ENCODE measurements around the gene CAPN1.

The CAPN1 gene

DNA sequence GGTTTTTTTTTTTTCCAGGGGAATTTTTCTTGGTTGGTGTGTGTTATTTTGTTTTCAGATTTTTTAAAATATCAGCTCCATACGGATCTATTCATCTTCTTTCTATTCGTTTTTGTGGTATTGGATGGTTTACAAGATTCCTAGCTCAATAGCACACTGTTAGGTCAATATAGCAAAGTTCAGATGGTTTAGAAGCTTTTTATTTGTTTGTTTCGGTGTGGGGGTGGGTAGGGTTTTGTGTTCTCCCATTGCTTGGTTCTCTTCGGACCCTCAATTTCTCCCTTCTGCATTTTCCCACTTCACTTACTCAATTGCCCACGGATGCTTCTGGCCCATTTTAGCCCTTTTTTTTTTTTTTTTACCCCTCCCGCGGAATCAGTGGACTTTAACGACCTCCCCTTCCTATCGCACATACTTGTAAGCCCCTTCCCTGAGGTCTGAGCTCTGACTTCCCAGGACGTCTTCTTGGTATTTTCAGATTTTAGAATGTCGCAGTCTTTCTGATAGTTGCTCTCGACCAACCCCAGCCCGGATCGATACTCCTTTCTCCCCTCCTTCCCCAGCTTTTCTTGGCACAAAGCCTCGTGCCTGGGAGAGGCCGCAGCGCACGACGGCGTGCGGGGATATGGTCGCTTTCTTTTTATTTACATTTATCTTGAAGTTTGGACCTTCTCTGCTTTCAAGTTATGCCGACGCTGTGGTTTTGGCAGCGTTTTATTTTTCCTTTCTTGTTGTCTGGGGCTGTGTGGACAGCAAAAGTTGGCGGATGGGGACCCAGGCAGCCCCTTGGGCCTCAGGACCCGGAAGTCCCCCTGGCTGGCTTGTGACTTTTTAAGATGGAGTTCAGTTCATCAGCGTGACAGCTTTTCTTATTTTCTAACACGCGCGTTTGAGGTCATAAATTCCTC lies 16.1 kb upstream of the CAPN1 start:
- H3K4me3 ChIP-seq (ENCODE audit: low read depth, low read length) = no peak overlapping the region
- H3K36me3 ChIP-seq (replicated peaks) = no peaks in the 10 kb centered on the region
- no peaks in the 10 kb centered on the region for H3K27me3 ChIP-seq (replicated peaks)
- H3K27ac ChIP-seq = no peak overlapping the region
- TF ChIP-seq, protein P1, sequence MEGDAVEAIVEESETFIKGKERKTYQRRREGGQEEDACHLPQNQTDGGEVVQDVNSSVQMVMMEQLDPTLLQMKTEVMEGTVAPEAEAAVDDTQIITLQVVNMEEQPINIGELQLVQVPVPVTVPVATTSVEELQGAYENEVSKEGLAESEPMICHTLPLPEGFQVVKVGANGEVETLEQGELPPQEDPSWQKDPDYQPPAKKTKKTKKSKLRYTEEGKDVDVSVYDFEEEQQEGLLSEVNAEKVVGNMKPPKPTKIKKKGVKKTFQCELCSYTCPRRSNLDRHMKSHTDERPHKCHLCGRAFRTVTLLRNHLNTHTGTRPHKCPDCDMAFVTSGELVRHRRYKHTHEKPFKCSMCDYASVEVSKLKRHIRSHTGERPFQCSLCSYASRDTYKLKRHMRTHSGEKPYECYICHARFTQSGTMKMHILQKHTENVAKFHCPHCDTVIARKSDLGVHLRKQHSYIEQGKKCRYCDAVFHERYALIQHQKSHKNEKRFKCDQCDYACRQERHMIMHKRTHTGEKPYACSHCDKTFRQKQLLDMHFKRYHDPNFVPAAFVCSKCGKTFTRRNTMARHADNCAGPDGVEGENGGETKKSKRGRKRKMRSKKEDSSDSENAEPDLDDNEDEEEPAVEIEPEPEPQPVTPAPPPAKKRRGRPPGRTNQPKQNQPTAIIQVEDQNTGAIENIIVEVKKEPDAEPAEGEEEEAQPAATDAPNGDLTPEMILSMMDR (IDR thresholded peaks at IDR 0.05; ENCODE audit: low read depth, low read length, missing control alignments) = no peak
- in situ Hi-C loops (cut with HindIII; ENCODE audit: low pct_ligation_motif_present, low sequenced_read_pairs) = no loop called here
- DNase-seq = no peak

DNA sequence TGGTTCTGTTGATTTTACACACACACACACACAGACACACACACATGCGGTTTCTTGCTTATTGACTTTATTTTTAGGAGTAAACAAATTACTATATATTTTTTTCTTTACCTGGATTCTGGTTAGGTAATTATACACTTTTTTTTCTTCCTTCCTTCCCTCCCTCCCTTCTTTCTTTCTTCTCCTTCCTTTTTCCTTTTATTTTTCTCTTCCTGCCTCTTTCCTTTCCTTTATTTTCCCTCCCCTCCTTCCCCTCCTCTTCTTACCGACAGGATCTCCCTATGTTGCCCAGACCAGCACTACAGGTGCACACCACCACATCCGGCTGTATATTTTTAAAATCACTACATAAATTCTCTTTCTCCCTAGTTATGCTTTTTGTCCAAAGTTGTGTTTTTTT lies 14.8 kb upstream of the CAPN1 start:
- in situ Hi-C loops (cut with HindIII; ENCODE audit: low pct_ligation_motif_present, low sequenced_read_pairs) = no loop called here
- TF ChIP-seq, protein P1 (IDR thresholded peaks at IDR 0.05; ENCODE audit: low read depth, low read length, missing control alignments) = no peak
- H3K4me3 ChIP-seq (ENCODE audit: low read depth, low read length) = no peak overlapping the region

DNA sequence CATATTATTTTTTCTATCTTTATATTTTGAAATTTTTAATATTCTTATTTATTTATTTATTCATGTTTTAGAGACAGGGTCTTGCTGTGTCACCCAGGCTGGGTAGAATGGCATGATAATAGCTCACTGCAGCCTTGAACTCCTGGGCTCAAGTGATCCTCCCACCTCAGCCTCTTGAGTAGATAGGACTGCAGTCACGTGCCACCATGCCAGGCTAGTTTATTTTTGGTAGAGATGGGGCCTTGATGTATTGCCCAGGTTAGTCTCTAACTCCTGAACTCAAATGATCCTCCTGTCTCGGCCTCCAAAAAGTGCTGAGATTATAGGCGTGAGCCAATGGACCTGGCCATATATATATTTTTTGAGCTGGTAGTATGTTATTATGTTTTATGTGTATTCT lies 14.1 kb upstream of the CAPN1 start:
- TF ChIP-seq, protein P1 (IDR thresholded peaks at IDR 0.05; ENCODE audit: low read depth, low read length, missing control alignments) = no peak
- DNase-seq = no peak
- in situ Hi-C loops (cut with HindIII; ENCODE audit: low pct_ligation_motif_present, low sequenced_read_pairs) = no loop called here

More for the DNA sequence above, 14.8 kb upstream of the CAPN1 start:
- DNase-seq = no peak
- no peaks in the 10 kb centered on the region for H3K36me3 ChIP-seq (replicated peaks)
- H3K27ac ChIP-seq = no peak overlapping the region
- H3K27me3 ChIP-seq (replicated peaks) = no peaks in the 10 kb centered on the region

DNA sequence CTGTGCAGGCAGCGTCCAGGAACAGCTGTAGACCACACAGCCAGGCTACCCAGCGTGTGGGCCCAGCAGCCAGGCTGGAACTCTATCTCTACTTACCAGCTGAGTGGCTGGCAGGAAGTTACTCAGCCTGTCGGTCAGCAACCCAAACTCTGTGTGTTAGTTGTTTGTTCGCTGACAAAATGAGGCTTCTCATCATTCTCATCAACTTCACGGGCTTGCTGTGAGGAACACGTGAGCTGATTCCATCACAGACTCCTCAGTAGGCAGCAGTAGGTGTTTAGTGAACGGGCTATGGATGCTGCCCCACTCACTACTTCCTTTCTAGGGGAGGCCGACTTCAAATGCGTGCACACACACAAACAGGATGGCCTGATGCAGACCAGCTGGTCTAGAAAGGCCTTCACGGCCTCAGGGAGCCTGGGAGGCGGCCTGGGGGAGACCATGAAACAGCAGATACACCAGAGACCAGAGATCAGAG lies 12.5 kb upstream of the CAPN1 start:
- Histone ChIP-seq H3K4me3 (ENCODE audit: low read depth, low read length) (no peak overlapping the region), H3K27me3 (replicated peaks) (no peaks in the 10 kb centered on the region), H3K27ac (peak overlapping the region; percentile 72), H3K36me3 (replicated peaks) (no peaks in the 10 kb centered on the region)
- DNase-seq = peak; percentile 67
- TF ChIP-seq, protein P1 (IDR thresholded peaks at IDR 0.05; ENCODE audit: low read depth, low read length, missing control alignments) = no peak
- in situ Hi-C loops (cut with HindIII; ENCODE audit: low pct_ligation_motif_present, low sequenced_read_pairs) = no loop called here

More for the DNA sequence above, 14.1 kb upstream of the CAPN1 start:
- Histone ChIP-seq H3K27ac (no peak overlapping the region), H3K27me3 (replicated peaks) (no peaks in the 10 kb centered on the region), H3K36me3 (replicated peaks) (no peaks in the 10 kb centered on the region), H3K4me3 (ENCODE audit: low read depth, low read length) (no peak overlapping the region)

DNA sequence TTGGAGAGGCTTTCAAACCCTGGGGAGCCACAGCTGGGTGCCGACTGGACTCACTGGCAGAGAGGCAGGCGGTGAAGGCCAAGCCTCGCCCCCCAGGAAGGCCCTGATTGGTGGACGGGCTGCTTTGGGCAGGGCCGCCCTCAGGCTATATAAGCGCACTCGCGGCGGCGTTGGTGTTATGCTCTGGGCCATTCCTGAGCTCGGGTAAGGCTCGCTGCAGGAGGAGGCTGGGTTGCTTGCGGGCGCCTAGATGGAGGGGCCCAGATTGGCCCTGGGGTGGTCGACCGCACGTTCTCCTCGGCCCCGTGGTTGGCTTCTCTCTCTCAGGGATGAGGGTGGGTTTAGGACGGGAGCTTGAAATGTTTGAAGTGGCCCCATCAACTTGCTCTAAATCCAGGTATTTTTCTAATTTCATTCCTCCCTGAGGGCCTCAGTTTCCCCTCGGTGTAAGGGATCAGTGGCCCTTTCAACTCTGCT lies 11.6 kb upstream of the CAPN1 start, which contains the start of gene SPDYC:
Gene SPDYC (plus strand): TSS at position 176 of the 477 bp plus-strand sequence. CDS start 1,125 bp downstream, outside the sequence.
- TF ChIP-seq, protein P1 (IDR thresholded peaks at IDR 0.05; ENCODE audit: low read depth, low read length, missing control alignments) = no peak
- Histone ChIP-seq H3K27ac (peak within 1 kb of the TSS; percentile 72), H3K4me3 (ENCODE audit: low read depth, low read length) (no peak within 1 kb of the TSS), H3K36me3 (replicated peaks) (no peaks in the 10 kb centered on the region), H3K27me3 (replicated peaks) (no peaks in the 10 kb centered on the region)
- in situ Hi-C loops (cut with HindIII; ENCODE audit: low pct_ligation_motif_present, low sequenced_read_pairs) = no loop called here
- no peak for DNase-seq
